Smooth muscle cell (in vitro differentiated cells): ENCODE measurements around the gene GSTO1. TPM values are rescaled to one million over a fixed set of nuclear protein-coding genes. Genes with fewer than 3 reads are reported as not detected.

ENCODE experiments used
- DNase-seq: peaks from one replicate; lab custom pipeline; 2025; ENCODE audit not compliant: unreplicated experiment; lab: John Stamatoyannopoulos, UW
- H2AFZ ChIP-seq: fragments of 200-600 bp; sonication (generic); 2 replicates; pipeline ENCODE4 v1.6.0; 2016; ENCODE audit warnings: antibody characterized with exemption, low read depth, mild to moderate bottlenecking
- H3F3A ChIP-seq: fragments of 200-600 bp; sonication (generic); 2 replicates; pipeline ENCODE4 v1.6.0; 2017; ENCODE audit warnings: antibody characterized with exemption, low read depth
- H3K27ac ChIP-seq: fragments of 200-600 bp; sonication (generic); 2 replicates; pipeline ENCODE4 v1.5.1; 2016; ENCODE audit warnings: low read depth, mild to moderate bottlenecking
- H3K27me3 ChIP-seq: fragments of 200-600 bp; sonication (generic); 2 replicates; pipeline ENCODE4 v1.6.1; 2016; ENCODE audit warnings: low read depth, mild to moderate bottlenecking
- H3K36me3 ChIP-seq: fragments of 200-600 bp; sonication (generic); 2 replicates; pipeline ENCODE4 v1.5.1; 2016; ENCODE audit warnings: low read depth
- H3K4me1 ChIP-seq: fragments of 200-600 bp; sonication (generic); 2 replicates; pipeline ENCODE4 v1.5.1; 2016; ENCODE audit warnings: low read depth
- H3K4me2 ChIP-seq: fragments of 200-600 bp; sonication (generic); 2 replicates; pipeline ENCODE4 v1.6.0; 2016; ENCODE audit warnings: mild to moderate bottlenecking
- H3K4me3 ChIP-seq: fragments of 200-600 bp; sonication (generic); 2 replicates; pipeline ENCODE4 v1.5.1; 2016; ENCODE audit warnings: mild to moderate bottlenecking
- H3K79me2 ChIP-seq: fragments of 200-600 bp; sonication (generic); 2 replicates; pipeline ENCODE4 v1.6.0; 2016; ENCODE audit warnings: low read depth, mild to moderate bottlenecking
- H3K9ac ChIP-seq: fragments of 200-600 bp; sonication (generic); 2 replicates; pipeline ENCODE4 v1.6.0; 2016; ENCODE audit warnings: low read depth
- H3K9me3 ChIP-seq: fragments of 200-600 bp; sonication (generic); replicated peaks from 2 replicates; pipeline ENCODE4 v1.5.1; 2016; ENCODE audit warnings: low read depth
- H4K20me1 ChIP-seq: fragments of 200-600 bp; sonication (generic); 2 replicates; pipeline ENCODE4 v1.6.0; 2016; ENCODE audit warnings: low read depth
- WGBS: methylation state at CpG from one replicate; pipeline ENCODE4 v1.1.7; 2016; ENCODE audit warnings: low lambda C conversion rate; 5-methylcytosine and 5-hydroxymethylcytosine counted together
- polyA plus RNA-seq: library from polyadenylated mRNA; unstranded; fragments of >200 nt; fragmentation: Nextera tagmentation; extraction: Ambion mirVana; gene quantifications from 2 replicates; pipeline ENCODE4 v1.2.1, GENCODE V29; 2016
- total RNA-seq: library from RNA; depleted of rRNA; stranded (reverse); fragments of >200 nt; gene quantifications from 2 replicates; pipeline ENCODE4 v1.2.3, GENCODE V29; 2014
- TF ChIP-seq, protein P1 (sequence below): fragments of 200-600 bp; sonication (generic); IDR thresholded peaks from 2 replicates; pipeline ENCODE4 v1.5.1; 2017; ENCODE audit warnings: borderline replicate concordance, mild to moderate bottlenecking, antibody characterized with exemption; ENCODE audit not compliant: insufficient read depth, poor library complexity, severe bottlenecking

The GSTO1 gene
- total and polyA plus RNA-seq, 2 experiments from 2014 or later, result 293 to 440 TPM

DNA sequence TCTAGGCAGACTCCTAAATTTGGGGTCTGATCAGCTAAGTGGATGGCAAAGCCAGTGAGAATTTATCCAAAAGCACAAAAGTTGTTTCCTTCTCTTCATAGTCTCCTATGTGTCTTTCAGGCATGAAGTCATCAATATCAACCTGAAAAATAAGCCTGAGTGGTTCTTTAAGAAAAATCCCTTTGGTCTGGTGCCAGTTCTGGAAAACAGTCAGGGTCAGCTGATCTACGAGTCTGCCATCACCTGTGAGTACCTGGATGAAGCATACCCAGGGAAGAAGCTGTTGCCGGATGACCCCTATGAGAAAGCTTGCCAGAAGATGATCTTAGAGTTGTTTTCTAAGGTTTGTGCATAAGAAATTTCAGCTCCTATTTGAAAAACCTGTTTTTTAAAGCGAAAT is 4.8 kb downstream of the GSTO1 start:
- 89% methylated on average over 3 of the region's 3 CpGs for WGBS
- Histone ChIP-seq H3K4me2 (peak overlapping the region; percentile 75), H3K9me3 (no peaks in the 10 kb centered on the region), H3K4me3 (no peak overlapping the region), H3F3A (peaks cover 38% of the 10 kb centered on the region), H3K27me3 (no peaks in the 10 kb centered on the region), H4K20me1 (peaks cover 44% of the 10 kb centered on the region), H3K4me1 (peaks cover 25% of the 10 kb centered on the region), H3K79me2 (peaks cover 74% of the 10 kb centered on the region), H3K27ac (peak overlapping the region; percentile 87), H3K36me3 (peaks cover 6% of the 10 kb centered on the region), H3K9ac (no peak overlapping the region), H2AFZ (no peak overlapping the region)
- no peak for DNase-seq
- TF ChIP-seq, protein P1, sequence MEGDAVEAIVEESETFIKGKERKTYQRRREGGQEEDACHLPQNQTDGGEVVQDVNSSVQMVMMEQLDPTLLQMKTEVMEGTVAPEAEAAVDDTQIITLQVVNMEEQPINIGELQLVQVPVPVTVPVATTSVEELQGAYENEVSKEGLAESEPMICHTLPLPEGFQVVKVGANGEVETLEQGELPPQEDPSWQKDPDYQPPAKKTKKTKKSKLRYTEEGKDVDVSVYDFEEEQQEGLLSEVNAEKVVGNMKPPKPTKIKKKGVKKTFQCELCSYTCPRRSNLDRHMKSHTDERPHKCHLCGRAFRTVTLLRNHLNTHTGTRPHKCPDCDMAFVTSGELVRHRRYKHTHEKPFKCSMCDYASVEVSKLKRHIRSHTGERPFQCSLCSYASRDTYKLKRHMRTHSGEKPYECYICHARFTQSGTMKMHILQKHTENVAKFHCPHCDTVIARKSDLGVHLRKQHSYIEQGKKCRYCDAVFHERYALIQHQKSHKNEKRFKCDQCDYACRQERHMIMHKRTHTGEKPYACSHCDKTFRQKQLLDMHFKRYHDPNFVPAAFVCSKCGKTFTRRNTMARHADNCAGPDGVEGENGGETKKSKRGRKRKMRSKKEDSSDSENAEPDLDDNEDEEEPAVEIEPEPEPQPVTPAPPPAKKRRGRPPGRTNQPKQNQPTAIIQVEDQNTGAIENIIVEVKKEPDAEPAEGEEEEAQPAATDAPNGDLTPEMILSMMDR, result no peak

DNA sequence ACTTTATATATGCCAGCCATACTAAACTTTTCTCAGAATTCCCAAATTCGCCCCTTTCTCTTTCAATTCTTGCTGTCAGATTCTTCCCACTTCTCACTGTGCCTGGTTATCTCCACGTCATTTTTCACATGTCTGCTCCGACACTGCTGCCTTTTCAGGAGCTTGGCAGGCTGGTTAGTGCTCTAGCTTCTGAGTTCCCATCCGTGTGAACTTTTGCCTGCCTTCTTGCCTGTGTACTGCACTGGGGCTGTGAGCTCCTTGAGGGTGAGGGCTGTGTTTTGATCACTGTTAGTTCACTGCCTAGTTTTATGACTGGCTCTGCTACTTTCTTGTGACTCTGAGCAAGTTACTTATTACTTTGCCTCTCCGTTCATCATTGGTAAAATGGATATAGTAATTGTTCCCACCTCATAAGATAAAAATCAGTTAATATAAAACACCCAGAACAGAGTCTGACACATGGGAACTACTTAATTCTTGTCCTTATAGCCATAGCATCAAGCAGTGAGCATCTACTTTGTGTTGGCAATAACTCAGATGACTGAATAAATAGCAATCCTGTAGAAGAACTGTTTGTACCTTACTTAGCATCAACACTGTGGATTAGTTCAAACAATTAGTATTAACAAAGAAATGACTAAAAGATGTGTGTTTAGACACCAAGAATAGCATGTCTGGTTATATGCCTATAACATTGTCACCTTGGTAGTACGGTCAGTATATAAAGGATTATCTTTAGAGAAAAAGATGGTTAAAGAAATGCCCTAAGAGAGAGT is 5.5 kb downstream of the GSTO1 start:
- 14% methylated on average over 6 of the region's 6 CpGs for WGBS
- Histone ChIP-seq H3K4me2 (peak overlapping the region; percentile 75), H3K9me3 (no peaks in the 10 kb centered on the region), H3K4me1 (peaks cover 25% of the 10 kb centered on the region), H3K9ac (no peak overlapping the region), H2AFZ (no peak overlapping the region), H3K79me2 (peaks cover 74% of the 10 kb centered on the region), H4K20me1 (peaks cover 49% of the 10 kb centered on the region), H3K27me3 (no peaks in the 10 kb centered on the region), H3K4me3 (no peak overlapping the region), H3K27ac (peak overlapping the region; percentile 87), H3K36me3 (peaks cover 11% of the 10 kb centered on the region), H3F3A (peaks cover 37% of the 10 kb centered on the region)
- TF ChIP-seq, protein P1, result no peak
- DNase-seq, result no peak

DNA sequence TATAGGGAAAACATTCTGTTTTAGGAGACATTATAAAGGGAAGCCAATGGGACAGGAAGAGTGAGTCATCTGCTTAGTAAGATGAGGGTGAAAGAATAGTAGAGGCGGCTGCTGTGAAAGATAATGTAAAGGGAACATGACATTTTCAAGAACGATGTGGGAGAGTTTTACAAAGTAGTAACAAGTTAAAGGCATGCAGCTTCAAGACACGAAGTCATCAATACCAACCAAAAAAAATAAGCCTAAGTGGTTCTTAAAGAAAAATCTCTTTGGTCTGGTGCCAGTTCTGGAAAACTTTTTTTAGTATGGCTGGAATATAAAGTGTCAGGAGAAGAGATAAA is 6.1 kb downstream of the GSTO1 start:
- no peaks in the 10 kb centered on the region for H3K9me3 ChIP-seq
- no peak overlapping the region for H3K4me3 ChIP-seq
- peak overlapping the region; percentile 87 for H3K27ac ChIP-seq
- TF ChIP-seq, protein P1, result no peak
- no peaks in the 10 kb centered on the region for H3K27me3 ChIP-seq
- peaks cover 11% of the 10 kb centered on the region for H3K36me3 ChIP-seq
- DNase-seq, result no peak
- H3K4me2 ChIP-seq, result peak overlapping the region; percentile 75
- no peak overlapping the region for H3K9ac ChIP-seq
- H3F3A ChIP-seq, result peaks cover 31% of the 10 kb centered on the region
- under 1% methylated on average over 3 of the region's 3 CpGs for WGBS
- peaks cover 49% of the 10 kb centered on the region for H4K20me1 ChIP-seq
- H3K4me1 ChIP-seq, result peaks cover 22% of the 10 kb centered on the region
- H3K79me2 ChIP-seq, result peaks cover 68% of the 10 kb centered on the region
- no peak overlapping the region for H2AFZ ChIP-seq

- Histone ChIP-seq H3K9me3 (no peaks in the 10 kb centered on the region), H3K4me2 (no peak overlapping the region), H3K36me3 (peaks cover 17% of the 10 kb centered on the region), H3K9ac (no peak overlapping the region), H3K27ac (peak overlapping the region; percentile 87), H3K27me3 (no peaks in the 10 kb centered on the region), H3F3A (peaks cover 30% of the 10 kb centered on the region), H2AFZ (no peak overlapping the region), H3K79me2 (peaks cover 55% of the 10 kb centered on the region), H4K20me1 (peaks cover 41% of the 10 kb centered on the region), H3K4me1 (peaks cover 11% of the 10 kb centered on the region), H3K4me3 (no peak overlapping the region)
- TF ChIP-seq, protein P1, result no peak
- no peak for DNase-seq
- WGBS, result 58% methylated on average over 5 of the region's 5 CpGs
These were observed 7.4 kb downstream of the GSTO1 start for GRCh38 chr10:104262055-104262454.
